ENCODE data around the gene ARHGEF39.

The ARHGEF39 gene

GRCh38 chr9:35687306-35687705 is 22.3 kb upstream of the ARHGEF39 start:
- DNase-seq (ENCODE audit: low spot score in 2 of 2) = no peak
- no peaks in the 10 kb centered on the region for H3K36me3 Mint-ChIP-seq
- H3K4me3 Mint-ChIP-seq = no peak overlapping the region
- ATAC-seq (ENCODE audit: low read depth) = no peak
- no peaks in the 10 kb centered on the region for H3K27me3 Mint-ChIP-seq
- peaks cover 12% of the 10 kb centered on the region for H3K4me1 Mint-ChIP-seq
- H3K27ac Mint-ChIP-seq = no peak overlapping the region
- no peaks in the 10 kb centered on the region for H3K9me3 Mint-ChIP-seq

GRCh38 chr9:35686222-35687203 is 21.5 kb upstream of the ARHGEF39 start:
- Mint-ChIP-seq H3K9me3 (no peaks in the 10 kb centered on the region), H3K27ac (no peak overlapping the region), H3K36me3 (no peaks in the 10 kb centered on the region), H3K4me1 (peaks cover 18% of the 10 kb centered on the region), H3K27me3 (no peaks in the 10 kb centered on the region), H3K4me3 (no peak overlapping the region)
- DNase-seq (ENCODE audit: low spot score in 2 of 2) (no peak), ATAC-seq (ENCODE audit: low read depth) (no peak)

- H3K4me3 Mint-ChIP-seq = no peak overlapping the region
- peaks cover 22% of the 10 kb centered on the region for H3K4me1 Mint-ChIP-seq
- no peaks in the 10 kb centered on the region for H3K36me3 Mint-ChIP-seq
- ATAC-seq (ENCODE audit: low read depth) = no peak
- H3K27me3 Mint-ChIP-seq = no peaks in the 10 kb centered on the region
- no peak for DNase-seq (ENCODE audit: low spot score in 2 of 2)
- no peak overlapping the region for H3K27ac Mint-ChIP-seq
- H3K9me3 Mint-ChIP-seq = no peaks in the 10 kb centered on the region
Measured at GRCh38 chr9:35685506-35685905, 20.5 kb upstream of the ARHGEF39 start.

GRCh38 chr9:35684921-35685320 is 19.9 kb upstream of the ARHGEF39 start:
- H3K27ac Mint-ChIP-seq = no peak overlapping the region
- H3K4me1 Mint-ChIP-seq = peaks cover 28% of the 10 kb centered on the region
- no peaks in the 10 kb centered on the region for H3K9me3 Mint-ChIP-seq
- no peak for DNase-seq (ENCODE audit: low spot score in 2 of 2)
- no peaks in the 10 kb centered on the region for H3K27me3 Mint-ChIP-seq
- H3K4me3 Mint-ChIP-seq = no peak overlapping the region
- H3K36me3 Mint-ChIP-seq = no peaks in the 10 kb centered on the region
- ATAC-seq (ENCODE audit: low read depth) = no peak

- Mint-ChIP-seq H3K27ac (peak overlapping the region; percentile 40), H3K4me1 (peaks cover 33% of the 10 kb centered on the region), H3K9me3 (no peaks in the 10 kb centered on the region), H3K36me3 (no peaks in the 10 kb centered on the region), H3K4me3 (no peak overlapping the region), H3K27me3 (no peaks in the 10 kb centered on the region)
- ATAC-seq (ENCODE audit: low read depth) = no peak
- no peak for DNase-seq (ENCODE audit: low spot score in 2 of 2)
Measured at GRCh38 chr9:35683323-35683722, 18.3 kb upstream of the ARHGEF39 start.

- Mint-ChIP-seq H3K4me3 (no peak overlapping the region), H3K27me3 (no peaks in the 10 kb centered on the region)
- ATAC-seq (ENCODE audit: low read depth) = no peak
Measured at GRCh38 chr9:35682520-35683315, 17.7 kb upstream of the ARHGEF39 start.

GRCh38 chr9:35682051-35682450 is 17.1 kb upstream of the ARHGEF39 start:
- Mint-ChIP-seq H3K9me3 (no peaks in the 10 kb centered on the region), H3K4me1 (peaks cover 33% of the 10 kb centered on the region), H3K36me3 (no peaks in the 10 kb centered on the region), H3K4me3 (no peak overlapping the region), H3K27me3 (no peaks in the 10 kb centered on the region), H3K27ac (peak overlapping the region; percentile 64)
- ATAC-seq (ENCODE audit: low read depth) (no peak), DNase-seq (ENCODE audit: low spot score in 2 of 2) (no peak)

More at GRCh38 chr9:35682520-35683315, 17.7 kb upstream of the ARHGEF39 start:
- Mint-ChIP-seq H3K4me1 (peaks cover 33% of the 10 kb centered on the region), H3K36me3 (no peaks in the 10 kb centered on the region), H3K9me3 (no peaks in the 10 kb centered on the region), H3K27ac (peak overlapping the region; percentile 40)
- DNase-seq (ENCODE audit: low spot score in 2 of 2) = no peak

- Mint-ChIP-seq H3K27ac (peak overlapping the region; percentile 64), H3K36me3 (no peaks in the 10 kb centered on the region), H3K9me3 (no peaks in the 10 kb centered on the region), H3K4me1 (peaks cover 34% of the 10 kb centered on the region), H3K27me3 (peaks cover under 1% of the 10 kb centered on the region), H3K4me3 (peak overlapping the region; percentile 64)
- no peak for DNase-seq (ENCODE audit: low spot score in 2 of 2)
- no peak for ATAC-seq (ENCODE audit: low read depth)
Measured at GRCh38 chr9:35681341-35682002, 16.5 kb upstream of the ARHGEF39 start.

GRCh38 chr9:35680331-35681105 is 15.5 kb upstream of the ARHGEF39 start:
- peaks cover 3% of the 10 kb centered on the region for H3K27me3 Mint-ChIP-seq
- peaks cover 37% of the 10 kb centered on the region for H3K4me1 Mint-ChIP-seq
- DNase-seq (ENCODE audit: low spot score in 2 of 2) (no peak), ATAC-seq (ENCODE audit: low read depth) (peak; percentile 87)
- peak overlapping the region; percentile 61 for H3K4me3 Mint-ChIP-seq
- no peaks in the 10 kb centered on the region for H3K9me3 Mint-ChIP-seq
- no peaks in the 10 kb centered on the region for H3K36me3 Mint-ChIP-seq
- peak overlapping the region; percentile 82 for H3K27ac Mint-ChIP-seq

GRCh38 chr9:35679766-35680330 is 14.9 kb upstream of the ARHGEF39 start:
- no peaks in the 10 kb centered on the region for H3K36me3 Mint-ChIP-seq
- H3K27ac Mint-ChIP-seq = no peak overlapping the region
- ATAC-seq (ENCODE audit: low read depth) (no peak), DNase-seq (ENCODE audit: low spot score in 2 of 2) (no peak)
- H3K9me3 Mint-ChIP-seq = no peaks in the 10 kb centered on the region
- peaks cover 3% of the 10 kb centered on the region for H3K27me3 Mint-ChIP-seq
- peaks cover 37% of the 10 kb centered on the region for H3K4me1 Mint-ChIP-seq
- H3K4me3 Mint-ChIP-seq = peak overlapping the region; percentile 61

- ATAC-seq (ENCODE audit: low read depth) (no peak), DNase-seq (ENCODE audit: low spot score in 2 of 2) (no peak)
- H3K4me1 Mint-ChIP-seq = peaks cover 42% of the 10 kb centered on the region
- H3K9me3 Mint-ChIP-seq = no peaks in the 10 kb centered on the region
- no peaks in the 10 kb centered on the region for H3K36me3 Mint-ChIP-seq
- peak overlapping the region; percentile 50 for H3K4me3 Mint-ChIP-seq
- peak overlapping the region; percentile 36 for H3K27ac Mint-ChIP-seq
- peaks cover 8% of the 10 kb centered on the region for H3K27me3 Mint-ChIP-seq
Measured at GRCh38 chr9:35679091-35679490, 14.1 kb upstream of the ARHGEF39 start.

GRCh38 chr9:35675732-35676392 is 10.9 kb upstream of the ARHGEF39 start:
- Mint-ChIP-seq H3K9me3 (no peaks in the 10 kb centered on the region), H3K36me3 (no peaks in the 10 kb centered on the region), H3K4me3 (peak overlapping the region; percentile 79), H3K4me1 (peaks cover 26% of the 10 kb centered on the region), H3K27ac (no peak overlapping the region), H3K27me3 (peaks cover 8% of the 10 kb centered on the region)
- DNase-seq (ENCODE audit: low spot score in 2 of 2) = peak in 1 of 2 donors; percentile 34
- ATAC-seq (ENCODE audit: low read depth) = peak; percentile 45

All from memory B cell (primary cell).